GM21528 (cell line): Measurements from ENCODE around the gene ALDH1A3.

Experiments used
- ATAC-seq: cut with Tn5 transposase; IDR thresholded peaks from one replicate; pipeline ENCODE4 v1.9.1; 2021; ENCODE audit warnings: mild to moderate bottlenecking, moderate library complexity; ENCODE audit not compliant: unreplicated experiment, low FRiP score

Gene ALDH1A3

DNA sequence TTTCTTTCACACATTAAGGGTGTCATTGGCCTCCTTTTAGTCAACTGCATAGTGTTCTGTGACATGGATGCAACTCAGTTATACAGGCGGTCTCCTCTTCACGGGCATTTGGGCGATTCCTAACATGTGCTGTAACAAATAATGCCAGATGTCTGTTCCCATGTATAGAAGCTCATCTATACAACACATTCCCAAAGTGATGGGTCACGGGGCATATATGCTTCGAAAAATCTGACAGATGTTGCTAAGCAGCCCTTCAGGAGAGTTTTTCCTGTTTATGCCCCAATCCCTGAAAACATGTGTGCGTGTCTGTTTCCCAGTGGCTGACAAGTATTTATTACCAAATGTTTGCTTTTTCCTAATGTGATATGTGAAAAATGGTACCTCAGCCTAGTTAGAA is 65.4 kb downstream of the ALDH1A3 start:
- no peak for ATAC-seq

DNA sequence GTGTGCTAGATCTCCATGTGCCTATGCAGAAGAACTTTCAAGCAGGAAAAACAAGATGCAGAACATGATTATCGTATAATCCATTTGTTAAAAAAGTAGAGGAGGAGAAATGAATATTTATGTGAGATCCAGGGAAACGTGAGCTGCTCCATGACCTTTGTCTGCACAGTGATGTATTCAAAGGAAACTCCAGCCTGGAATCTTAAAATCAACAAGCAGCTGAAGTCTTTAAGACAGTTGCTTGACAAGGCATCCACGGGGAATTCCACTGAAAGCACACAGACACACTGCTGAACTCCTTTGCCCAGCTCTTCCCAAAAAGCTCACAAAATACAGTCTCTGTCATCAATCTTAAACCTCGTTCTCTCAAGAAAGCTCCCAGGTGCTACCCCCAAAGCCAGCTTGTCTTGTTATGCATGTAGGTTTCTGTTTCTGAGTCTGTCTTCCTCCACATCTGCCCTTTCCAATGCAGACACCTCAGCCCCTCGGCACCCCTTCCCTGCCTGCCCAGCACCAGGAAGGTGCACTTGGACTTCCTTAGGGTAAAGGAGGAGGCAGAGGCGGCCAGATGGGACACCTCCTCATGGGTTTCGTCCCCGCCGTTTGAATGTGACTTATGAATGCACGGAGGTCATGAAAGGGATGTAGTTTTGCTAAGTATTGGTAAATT is 68.3 kb downstream of the ALDH1A3 start:
- no peak for ATAC-seq

DNA sequence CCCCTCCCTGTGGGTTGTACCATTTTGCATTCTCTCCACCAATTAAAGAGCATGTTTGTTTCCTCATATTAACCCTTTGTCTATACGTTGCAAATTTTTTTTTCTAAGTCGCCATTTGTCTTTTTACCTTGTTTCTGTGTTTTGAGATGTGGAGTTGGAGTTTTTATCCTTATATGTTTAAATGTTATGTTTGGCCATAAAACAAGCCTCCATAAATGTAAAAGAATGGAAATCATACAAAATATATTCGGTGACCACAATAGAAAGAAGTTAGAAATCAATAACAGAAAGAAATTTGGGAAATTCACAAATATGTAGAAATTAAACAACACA is 68.8 kb downstream of the ALDH1A3 start:
- no peak for ATAC-seq

DNA sequence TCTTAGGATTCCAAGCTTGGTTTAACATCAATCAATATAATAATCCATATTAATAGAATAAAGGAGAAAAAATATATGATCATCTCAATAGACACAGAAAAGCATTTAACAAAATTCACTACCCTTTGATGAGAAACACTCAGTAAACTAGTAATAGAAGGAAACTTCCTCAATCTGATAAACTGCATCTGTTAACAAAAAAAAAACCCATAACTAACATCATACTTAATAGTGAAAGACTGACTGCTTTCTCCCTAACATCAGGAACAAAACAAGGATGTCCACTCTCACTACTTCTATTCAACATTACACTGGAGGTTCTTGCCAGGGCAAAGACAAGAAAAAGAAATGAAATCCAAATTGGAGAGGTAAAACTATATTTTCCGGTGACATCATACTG is 70.1 kb downstream of the ALDH1A3 start:
- no peak for ATAC-seq

DNA sequence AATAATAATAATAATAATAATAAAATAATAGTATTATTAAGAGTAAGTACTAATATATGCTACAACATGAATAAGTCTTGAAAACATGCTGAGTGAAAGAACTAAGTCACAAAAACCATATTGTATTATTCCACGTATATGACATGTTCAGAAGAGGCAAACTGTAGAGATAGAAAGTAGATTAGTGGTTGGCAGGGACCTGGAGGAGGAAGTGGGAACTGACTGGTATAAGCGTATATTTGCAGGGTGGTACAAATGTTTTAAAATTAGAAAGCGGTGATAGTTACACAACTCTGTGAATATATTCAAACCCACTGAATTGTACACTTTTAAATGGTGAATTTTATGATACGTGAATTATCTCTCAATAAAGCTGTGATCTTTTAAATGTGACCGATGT is 72.3 kb downstream of the ALDH1A3 start:
- ATAC-seq = no peak

DNA sequence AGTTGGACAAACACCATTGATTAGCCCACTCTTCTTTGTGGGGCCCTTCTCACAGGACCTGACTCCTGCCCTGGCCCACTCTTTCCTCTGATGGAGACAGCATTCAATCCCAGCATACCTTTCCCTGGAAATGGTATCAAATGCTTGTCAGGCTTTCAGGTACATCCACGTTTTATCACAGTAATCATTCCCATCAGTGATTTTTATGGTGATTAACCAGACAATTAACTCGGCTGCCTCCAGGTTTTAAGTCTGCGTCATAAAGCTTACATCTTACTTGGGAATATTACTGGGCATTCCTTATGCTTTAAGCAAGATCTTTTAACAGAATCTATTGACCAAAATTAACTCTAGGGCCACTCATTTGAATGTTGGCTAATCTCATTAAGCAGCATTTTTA is 72.9 kb downstream of the ALDH1A3 start:
- ATAC-seq = no peak

DNA sequence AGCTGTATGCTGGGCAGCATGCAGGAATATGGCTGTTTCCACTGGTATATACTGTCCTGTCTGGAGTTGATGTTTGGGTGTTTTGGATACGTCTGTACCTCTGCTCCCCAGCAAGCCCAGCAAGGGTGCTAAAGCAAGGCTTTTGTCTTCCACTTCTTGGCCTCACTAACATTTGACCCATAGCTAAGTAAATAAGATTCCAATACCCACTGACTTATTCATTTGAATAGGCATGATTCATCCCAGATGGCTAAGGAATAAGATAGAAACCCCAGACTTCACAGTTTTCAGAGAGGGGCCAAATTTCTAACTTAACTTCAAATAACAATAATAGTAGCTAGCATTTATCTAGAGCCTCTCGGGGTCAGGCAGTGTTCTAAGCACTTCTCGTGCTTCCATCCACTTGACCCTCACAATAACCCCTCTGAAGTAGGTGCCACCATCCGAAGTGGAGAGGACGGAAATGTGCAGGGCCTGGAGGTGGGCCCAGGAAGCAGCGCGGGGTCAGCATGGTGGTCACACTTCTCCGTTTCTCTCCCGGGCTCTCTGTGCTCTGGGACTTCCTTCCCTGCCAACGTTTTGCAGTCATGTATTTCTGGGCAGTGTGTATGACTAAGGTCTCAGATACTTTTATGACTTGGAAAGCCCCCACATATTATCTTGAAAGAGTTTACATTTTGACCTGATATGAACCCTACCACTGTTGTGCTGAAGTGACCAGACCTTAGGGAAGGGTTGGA is 78.9 kb downstream of the ALDH1A3 start:
- no peak for ATAC-seq

DNA sequence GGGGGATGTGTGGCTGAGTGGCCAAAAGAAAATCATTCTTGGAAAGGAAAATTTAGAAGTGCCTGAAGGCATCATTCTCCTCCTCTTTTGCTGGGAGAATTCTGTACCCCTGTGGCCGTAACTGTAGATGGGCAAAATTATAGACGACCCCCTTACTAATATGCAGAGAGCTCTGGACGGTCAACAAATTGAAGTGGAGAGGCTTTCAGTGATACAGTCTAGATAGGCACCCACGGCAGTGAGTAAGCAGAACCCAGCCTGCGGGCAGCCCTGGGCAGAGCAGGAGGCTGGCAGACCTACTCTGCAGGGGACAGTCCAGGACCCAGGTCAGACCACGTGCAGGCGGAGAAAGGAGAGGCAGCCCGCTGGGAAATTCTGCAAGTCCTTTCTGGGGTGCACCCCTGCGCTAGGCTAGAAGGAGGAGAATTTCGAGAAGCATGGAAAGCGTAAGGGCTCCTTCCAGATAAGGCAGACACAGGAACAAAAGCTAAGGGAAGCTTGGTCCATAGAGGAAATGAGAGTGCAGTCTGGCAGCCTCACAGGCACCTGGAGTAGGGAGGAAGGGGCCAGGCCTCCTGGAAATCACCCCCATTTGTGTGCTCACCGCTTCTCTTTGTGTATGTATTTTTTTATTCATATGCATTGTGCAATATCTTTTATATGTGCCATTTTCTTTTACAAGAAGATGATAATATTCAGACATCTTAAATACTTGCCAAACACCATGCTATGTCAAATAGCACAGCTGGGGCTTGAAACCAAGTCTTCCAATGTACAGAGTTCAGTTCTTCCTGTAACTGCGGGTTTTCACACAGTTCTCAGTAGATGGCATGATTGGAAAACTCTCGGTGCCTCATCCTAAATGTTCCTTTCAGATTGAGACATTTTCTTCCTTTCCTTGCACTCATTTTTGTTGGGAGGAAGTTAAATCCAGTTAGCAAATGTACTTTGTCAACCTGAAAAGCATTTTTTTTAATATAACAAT is 79.7 kb downstream of the ALDH1A3 start:
- ATAC-seq = no peak
